Ishikawa (cell line): Measurements from ENCODE around the gene CALML6.

Experiments
- EGR1 ChIP-seq: IDR thresholded peaks from 2 replicates; pipeline ENCODE4 v1.6.1; 2012
- EP300 ChIP-seq: IDR thresholded peaks from 2 replicates; pipeline ENCODE4 v1.6.1; 2012; ENCODE audit warnings: borderline replicate concordance
- RAD21 ChIP-seq: IDR thresholded peaks from 2 replicates; pipeline ENCODE4 v1.6.1; 2012; ENCODE audit warnings: low read depth
- YY1 ChIP-seq: IDR thresholded peaks from 2 replicates; pipeline ENCODE4 v1.6.1; 2012; ENCODE audit warnings: low read depth
- TF ChIP-seq, protein P1 (sequence below): IDR thresholded peaks from 2 replicates; pipeline ENCODE4 v1.6.1; 2012; ENCODE audit warnings: low read depth, mild to moderate bottlenecking

- TF ChIP-seq EGR1, result no peak
- TF ChIP-seq YY1, result no peak
- no peak for TF ChIP-seq EP300
- TF ChIP-seq, protein P1, sequence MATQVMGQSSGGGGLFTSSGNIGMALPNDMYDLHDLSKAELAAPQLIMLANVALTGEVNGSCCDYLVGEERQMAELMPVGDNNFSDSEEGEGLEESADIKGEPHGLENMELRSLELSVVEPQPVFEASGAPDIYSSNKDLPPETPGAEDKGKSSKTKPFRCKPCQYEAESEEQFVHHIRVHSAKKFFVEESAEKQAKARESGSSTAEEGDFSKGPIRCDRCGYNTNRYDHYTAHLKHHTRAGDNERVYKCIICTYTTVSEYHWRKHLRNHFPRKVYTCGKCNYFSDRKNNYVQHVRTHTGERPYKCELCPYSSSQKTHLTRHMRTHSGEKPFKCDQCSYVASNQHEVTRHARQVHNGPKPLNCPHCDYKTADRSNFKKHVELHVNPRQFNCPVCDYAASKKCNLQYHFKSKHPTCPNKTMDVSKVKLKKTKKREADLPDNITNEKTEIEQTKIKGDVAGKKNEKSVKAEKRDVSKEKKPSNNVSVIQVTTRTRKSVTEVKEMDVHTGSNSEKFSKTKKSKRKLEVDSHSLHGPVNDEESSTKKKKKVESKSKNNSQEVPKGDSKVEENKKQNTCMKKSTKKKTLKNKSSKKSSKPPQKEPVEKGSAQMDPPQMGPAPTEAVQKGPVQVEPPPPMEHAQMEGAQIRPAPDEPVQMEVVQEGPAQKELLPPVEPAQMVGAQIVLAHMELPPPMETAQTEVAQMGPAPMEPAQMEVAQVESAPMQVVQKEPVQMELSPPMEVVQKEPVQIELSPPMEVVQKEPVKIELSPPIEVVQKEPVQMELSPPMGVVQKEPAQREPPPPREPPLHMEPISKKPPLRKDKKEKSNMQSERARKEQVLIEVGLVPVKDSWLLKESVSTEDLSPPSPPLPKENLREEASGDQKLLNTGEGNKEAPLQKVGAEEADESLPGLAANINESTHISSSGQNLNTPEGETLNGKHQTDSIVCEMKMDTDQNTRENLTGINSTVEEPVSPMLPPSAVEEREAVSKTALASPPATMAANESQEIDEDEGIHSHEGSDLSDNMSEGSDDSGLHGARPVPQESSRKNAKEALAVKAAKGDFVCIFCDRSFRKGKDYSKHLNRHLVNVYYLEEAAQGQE, result no peak
- TF ChIP-seq RAD21, result no peak
Observed at GRCh38 chr1:1920057-1920607, 5.1 kb downstream of the CALML6 start.
